Activated naive CD4-positive, alpha-beta T cell treated with anti-CD3 and anti-CD28 coated beads, Interleukin-2, amount 50 U/mL, for 24 hours (primary cell): ENCODE measurements around the gene PDE7B.
"Not testable (repeated sequence)": the region's sequence is repeated elsewhere in the genome, so short reads cannot be mapped to it uniquely, and the experiment has no call there.

Experiments
- H3K27ac Mint-ChIP-seq: one replicate; pipeline ENCODE4 v1.8.0; 2021; ENCODE audit warnings: mild to moderate bottlenecking, mixed read lengths
- H3K27me3 Mint-ChIP-seq: one replicate; pipeline ENCODE4 v1.8.0; 2021; ENCODE audit warnings: mixed read lengths
- H3K36me3 Mint-ChIP-seq: one replicate; pipeline ENCODE4 v1.8.0; 2021; ENCODE audit warnings: mixed read lengths
- H3K4me1 Mint-ChIP-seq: one replicate; pipeline ENCODE4 v1.8.0; 2021; ENCODE audit warnings: mixed read lengths
- H3K4me3 Mint-ChIP-seq: one replicate; pipeline ENCODE4 v1.8.0; 2021; ENCODE audit warnings: mild to moderate bottlenecking, mixed read lengths
- H3K9me3 Mint-ChIP-seq: one replicate; pipeline ENCODE4 v1.8.0; 2021; ENCODE audit warnings: mixed read lengths

PDE7B gene

DNA sequence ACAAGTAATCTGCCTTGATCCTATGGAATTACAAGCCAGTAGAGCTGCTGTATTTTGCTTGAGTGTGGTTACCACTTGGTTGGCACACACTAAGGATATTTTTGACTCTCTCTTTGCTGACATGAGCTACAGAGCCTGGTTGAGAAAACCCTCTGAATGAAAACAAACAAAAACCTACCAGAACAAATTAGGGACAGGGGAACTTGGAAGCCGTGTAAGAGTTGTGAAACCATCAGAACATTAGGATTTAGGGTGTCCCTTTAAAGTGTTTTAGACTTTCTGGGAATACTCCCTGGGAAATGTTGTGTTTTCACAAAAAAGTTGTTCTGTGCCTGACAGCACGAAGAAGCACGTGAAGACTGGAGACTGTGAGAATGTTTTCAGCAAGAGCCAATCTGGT, 20.5 kb upstream of the PDE7B start:
- H3K9me3 Mint-ChIP-seq, result no peaks in the 10 kb centered on the region
- no peaks in the 10 kb centered on the region for H3K36me3 Mint-ChIP-seq
- no peaks in the 10 kb centered on the region for H3K4me1 Mint-ChIP-seq
- H3K4me3 Mint-ChIP-seq, result no peak overlapping the region
- no peak overlapping the region for H3K27ac Mint-ChIP-seq
- H3K27me3 Mint-ChIP-seq, result no peaks in the 10 kb centered on the region

DNA sequence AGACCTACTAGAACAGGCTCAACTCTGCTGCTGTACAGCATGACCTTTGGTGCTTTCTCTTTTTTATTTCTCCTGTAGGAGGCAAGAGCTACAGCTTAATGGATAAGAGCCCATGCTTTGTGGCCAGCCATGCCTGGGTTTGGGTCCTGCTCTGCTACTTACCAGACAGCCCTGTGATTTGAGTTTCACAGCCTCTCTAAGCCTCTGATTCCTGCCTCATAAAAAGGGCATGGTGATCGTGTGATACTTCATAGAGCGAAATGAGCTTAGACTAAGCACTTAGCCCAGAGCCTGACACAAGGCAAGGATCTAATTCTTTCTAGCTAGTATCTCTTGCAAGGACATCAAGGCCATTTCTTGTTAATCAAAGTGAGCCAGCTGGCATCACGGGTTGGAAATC, 19.3 kb upstream of the PDE7B start:
- Mint-ChIP-seq H3K4me1 (peaks cover 3% of the 10 kb centered on the region), H3K9me3 (no peaks in the 10 kb centered on the region), H3K4me3 (no peak overlapping the region), H3K27ac (no peak overlapping the region), H3K36me3 (no peaks in the 10 kb centered on the region), H3K27me3 (no peaks in the 10 kb centered on the region)

GRCh38 chr6:135833771-135834170, 17.7 kb upstream of the PDE7B start:
- no peaks in the 10 kb centered on the region for H3K36me3 Mint-ChIP-seq
- H3K4me1 Mint-ChIP-seq, result peaks cover 14% of the 10 kb centered on the region
- no peak overlapping the region for H3K27ac Mint-ChIP-seq
- no peaks in the 10 kb centered on the region for H3K9me3 Mint-ChIP-seq
- H3K27me3 Mint-ChIP-seq, result no peaks in the 10 kb centered on the region
- no peak overlapping the region for H3K4me3 Mint-ChIP-seq

DNA sequence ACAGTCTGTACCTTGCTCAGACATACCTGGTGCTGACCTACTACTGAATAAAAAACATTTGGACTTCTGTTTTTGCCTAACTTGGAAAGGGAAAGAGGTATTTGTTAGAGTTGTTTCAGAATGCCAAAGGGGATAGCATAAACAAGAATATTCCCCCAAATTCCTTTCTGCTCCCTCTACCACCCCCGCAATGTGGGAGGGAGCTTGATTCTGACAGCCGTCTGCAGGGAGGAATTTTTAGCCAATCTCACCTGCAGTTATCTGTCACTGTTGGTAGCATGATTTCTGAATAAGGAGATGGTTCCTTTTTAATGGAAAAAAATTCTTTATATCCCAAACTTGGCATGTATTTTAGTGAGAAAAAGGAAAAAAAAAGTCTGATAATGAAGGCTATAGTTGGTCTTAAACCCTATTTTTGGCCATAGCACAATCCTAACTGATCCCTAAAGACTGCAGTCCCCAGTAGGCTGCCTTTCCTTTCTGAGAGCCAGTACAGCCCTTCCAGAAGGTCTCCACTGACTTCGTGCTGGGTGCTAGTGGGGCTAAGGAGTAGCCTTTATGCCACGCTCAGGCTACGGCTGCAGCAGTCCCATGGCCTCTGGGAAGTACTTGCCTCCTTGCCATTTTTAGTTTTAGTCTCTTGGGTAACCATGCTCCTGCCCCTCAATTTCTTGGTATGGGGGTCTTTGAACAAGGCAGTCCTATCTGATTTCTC, 13.6 kb upstream of the PDE7B start:
- Mint-ChIP-seq H3K27ac (no peak overlapping the region), H3K27me3 (no peaks in the 10 kb centered on the region), H3K36me3 (no peaks in the 10 kb centered on the region), H3K4me1 (peaks cover 15% of the 10 kb centered on the region), H3K9me3 (no peaks in the 10 kb centered on the region), H3K4me3 (no peak overlapping the region)

DNA sequence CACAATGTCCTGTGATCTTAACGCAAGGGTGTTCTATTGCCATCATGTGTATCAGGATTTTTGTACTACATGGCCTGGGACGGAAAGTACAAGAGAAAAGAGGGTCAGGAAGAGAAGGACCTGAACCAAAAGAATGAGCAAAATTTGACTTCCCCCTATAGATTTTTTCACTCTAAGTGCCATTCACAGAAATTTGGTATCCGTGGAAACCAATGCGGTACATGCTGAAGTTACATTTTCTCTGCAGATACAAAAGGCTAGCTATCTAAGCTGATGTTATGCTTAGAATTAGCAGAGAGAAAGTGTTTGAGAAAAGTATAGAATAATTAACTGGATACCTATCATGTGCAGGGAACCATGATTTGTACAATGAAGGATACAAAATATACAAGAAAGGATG, 12.4 kb upstream of the PDE7B start:
- Mint-ChIP-seq H3K9me3 (no peaks in the 10 kb centered on the region), H3K27ac (no peak overlapping the region)

GRCh38 chr6:135842618-135843392, 8.7 kb upstream of the PDE7B start:
- Mint-ChIP-seq H3K9me3 (no peaks in the 10 kb centered on the region), H3K27me3 (no peaks in the 10 kb centered on the region), H3K4me3 (no peak overlapping the region), H3K27ac (no peak overlapping the region), H3K36me3 (no peaks in the 10 kb centered on the region), H3K4me1 (peaks cover 5% of the 10 kb centered on the region)

More for the DNA sequence above, 12.4 kb upstream of the PDE7B start:
- no peak overlapping the region for H3K4me3 Mint-ChIP-seq
- no peaks in the 10 kb centered on the region for H3K27me3 Mint-ChIP-seq
- peaks cover 15% of the 10 kb centered on the region for H3K4me1 Mint-ChIP-seq
- no peaks in the 10 kb centered on the region for H3K36me3 Mint-ChIP-seq

- no peaks in the 10 kb centered on the region for H3K9me3 Mint-ChIP-seq
- no peaks in the 10 kb centered on the region for H3K27me3 Mint-ChIP-seq
- no peaks in the 10 kb centered on the region for H3K36me3 Mint-ChIP-seq
- H3K4me1 Mint-ChIP-seq, result peaks cover 27% of the 10 kb centered on the region
- H3K4me3 Mint-ChIP-seq, result peak overlapping the region; percentile 81
- H3K27ac Mint-ChIP-seq, result no peak overlapping the region
Observed at GRCh38 chr6:135850882-135851281, 619 bp upstream of the PDE7B start.

GRCh38 chr6:135852746-135853145, 1.2 kb downstream of the PDE7B start:
- Mint-ChIP-seq H3K4me3 (no peak overlapping the region), H3K27ac (no peak overlapping the region), H3K36me3 (no peaks in the 10 kb centered on the region), H3K4me1 (peaks cover 27% of the 10 kb centered on the region), H3K9me3 (no peaks in the 10 kb centered on the region), H3K27me3 (no peaks in the 10 kb centered on the region)

DNA sequence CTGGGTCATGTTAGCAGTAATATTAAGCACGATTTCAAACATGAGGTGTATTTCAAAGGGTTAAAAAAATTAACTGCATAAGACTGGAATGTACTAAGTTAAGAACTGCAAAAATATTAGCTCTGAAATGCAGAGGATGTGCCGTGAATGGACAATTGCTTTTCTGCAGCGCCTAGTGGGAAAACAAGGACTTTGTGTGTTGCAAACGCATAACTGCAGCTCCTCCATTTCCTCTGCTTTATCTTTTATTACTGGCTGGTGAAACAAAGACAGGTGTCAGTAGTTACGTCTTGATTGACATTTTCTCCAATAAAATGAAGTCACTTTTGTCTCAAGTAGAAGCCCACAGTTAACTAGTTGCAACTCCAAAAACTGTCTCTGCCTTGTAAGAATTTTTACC, 1.7 kb downstream of the PDE7B start:
- peaks cover 27% of the 10 kb centered on the region for H3K4me1 Mint-ChIP-seq
- H3K36me3 Mint-ChIP-seq, result no peaks in the 10 kb centered on the region
- peak overlapping the region; percentile 51 for H3K4me3 Mint-ChIP-seq
- H3K9me3 Mint-ChIP-seq, result no peaks in the 10 kb centered on the region
- no peaks in the 10 kb centered on the region for H3K27me3 Mint-ChIP-seq
- H3K27ac Mint-ChIP-seq, result no peak overlapping the region

DNA sequence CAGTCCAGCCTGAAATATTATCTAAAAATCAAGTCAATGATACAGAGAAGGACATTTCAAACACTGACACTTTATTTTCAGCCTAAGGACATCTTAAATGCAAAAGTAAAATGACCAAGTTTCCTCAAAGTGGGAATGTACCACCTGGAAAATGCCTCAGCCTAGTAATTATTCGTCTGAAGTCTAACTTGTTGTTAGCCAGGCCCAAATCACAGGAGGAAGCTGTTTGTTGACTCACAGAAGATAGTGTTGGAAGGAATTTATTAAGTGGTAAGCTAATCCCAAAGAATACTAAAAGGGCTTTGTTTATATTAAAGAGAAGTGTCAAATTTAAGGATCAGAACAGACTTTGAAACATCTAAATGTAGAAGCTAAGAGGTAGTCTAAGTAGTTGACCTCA, 2.5 kb downstream of the PDE7B start:
- Mint-ChIP-seq H3K4me1 (peaks cover 27% of the 10 kb centered on the region), H3K27me3 (no peaks in the 10 kb centered on the region), H3K9me3 (no peaks in the 10 kb centered on the region), H3K27ac (no peak overlapping the region), H3K36me3 (no peaks in the 10 kb centered on the region), H3K4me3 (no peak overlapping the region)

DNA sequence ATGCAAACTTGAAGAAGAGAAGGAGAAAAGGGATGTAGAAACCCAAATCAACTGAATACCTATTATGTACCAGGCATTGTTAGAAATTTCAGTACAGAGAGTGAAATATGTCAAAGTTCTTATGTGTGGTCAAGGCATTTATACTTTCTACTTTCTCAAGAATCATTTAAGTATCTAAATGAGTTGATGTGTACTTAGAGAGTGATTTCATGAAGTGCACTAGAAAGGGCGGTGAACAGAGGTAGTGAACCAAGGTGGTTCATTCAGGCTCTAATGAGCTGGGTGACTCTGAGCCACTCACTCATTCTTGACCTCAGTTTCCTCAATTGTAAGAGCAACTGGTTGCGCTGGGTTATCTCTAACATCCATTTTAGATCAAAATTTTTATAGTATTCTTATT, 3.3 kb downstream of the PDE7B start:
- H3K27me3 Mint-ChIP-seq, result no peaks in the 10 kb centered on the region
- H3K36me3 Mint-ChIP-seq, result no peaks in the 10 kb centered on the region
- no peak overlapping the region for H3K4me3 Mint-ChIP-seq
- no peaks in the 10 kb centered on the region for H3K9me3 Mint-ChIP-seq
- peaks cover 27% of the 10 kb centered on the region for H3K4me1 Mint-ChIP-seq
- no peak overlapping the region for H3K27ac Mint-ChIP-seq

GRCh38 chr6:135858931-135859330, 7.4 kb downstream of the PDE7B start:
- peaks cover 8% of the 10 kb centered on the region for H3K4me1 Mint-ChIP-seq
- H3K4me3 Mint-ChIP-seq, result no peak overlapping the region
- H3K36me3 Mint-ChIP-seq, result no peaks in the 10 kb centered on the region
- no peaks in the 10 kb centered on the region for H3K9me3 Mint-ChIP-seq
- H3K27ac Mint-ChIP-seq, result no peak overlapping the region
- no peaks in the 10 kb centered on the region for H3K27me3 Mint-ChIP-seq

GRCh38 chr6:135860361-135860760, 8.9 kb downstream of the PDE7B start:
- Mint-ChIP-seq H3K9me3 (no peaks in the 10 kb centered on the region), H3K27ac (no peak overlapping the region), H3K27me3 (no peaks in the 10 kb centered on the region), H3K4me3 (no peak overlapping the region), H3K4me1 (peaks cover 3% of the 10 kb centered on the region), H3K36me3 (peaks cover 3% of the 10 kb centered on the region)

GRCh38 chr6:135861189-135861588, 9.7 kb downstream of the PDE7B start:
- Mint-ChIP-seq H3K27me3 (no peaks in the 10 kb centered on the region), H3K4me3 (no peak overlapping the region), H3K9me3 (no peaks in the 10 kb centered on the region), H3K36me3 (peaks cover 6% of the 10 kb centered on the region), H3K27ac (no peak overlapping the region), H3K4me1 (peaks cover 3% of the 10 kb centered on the region)

- H3K27me3 Mint-ChIP-seq, H3K9me3 Mint-ChIP-seq, H3K4me1 Mint-ChIP-seq, H3K36me3 Mint-ChIP-seq, H3K27ac Mint-ChIP-seq, H3K4me3 Mint-ChIP-seq: not testable (repeated sequence)
Observed at GRCh38 chr6:135864929-135865328, 13.4 kb downstream of the PDE7B start.

DNA sequence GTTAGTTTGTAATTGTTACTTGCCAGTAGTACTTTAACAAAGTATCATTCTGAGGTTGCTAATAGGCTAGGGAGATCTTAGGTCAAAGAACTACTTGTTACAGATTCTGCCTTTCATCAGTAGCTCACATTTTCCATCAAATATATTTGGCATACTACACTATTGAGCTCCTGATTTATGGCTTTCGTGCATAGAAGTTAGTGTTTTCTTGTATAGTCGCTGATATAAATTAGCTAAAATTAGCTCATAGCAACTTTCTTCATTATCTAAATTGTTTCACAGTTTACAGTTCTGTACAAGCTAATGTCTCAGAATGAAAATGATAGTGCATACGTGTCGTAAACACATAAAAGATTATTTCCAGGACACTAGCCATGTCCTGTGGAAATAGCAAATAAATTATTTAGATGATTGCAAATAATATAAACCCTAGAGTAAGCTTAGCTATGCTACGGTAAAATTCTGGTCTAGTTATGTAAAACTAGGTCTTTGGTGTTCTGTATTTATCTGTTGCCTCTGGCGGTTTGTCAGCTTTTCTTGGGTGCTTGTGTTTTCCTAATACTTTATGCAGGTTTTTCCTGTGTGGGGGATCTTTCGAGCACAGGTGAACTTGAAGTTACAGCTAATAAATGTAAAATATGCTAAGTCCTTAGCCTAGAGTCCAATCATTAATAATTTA, 15.1 kb downstream of the PDE7B start:
- no peak overlapping the region for H3K4me3 Mint-ChIP-seq
- peaks cover 22% of the 10 kb centered on the region for H3K4me1 Mint-ChIP-seq
- no peaks in the 10 kb centered on the region for H3K27me3 Mint-ChIP-seq
- no peaks in the 10 kb centered on the region for H3K9me3 Mint-ChIP-seq
- peaks cover 6% of the 10 kb centered on the region for H3K36me3 Mint-ChIP-seq
- H3K27ac Mint-ChIP-seq, result no peak overlapping the region
